Endothelial cell of umbilical vein (primary cell): ENCODE measurements around the gene ARID3B. TPM values are rescaled to one million over a fixed set of nuclear protein-coding genes. Genes with fewer than 3 reads are reported as not detected.

Experiments used
- BruUV-seq: library from RNA; stranded (reverse); fragments of 400-500 nt; replicated peaks from 2 replicates; lab custom pipeline; 2021; lab: Mats Ljungman, UMichigan
- CTCF ChIA-PET: fragments of 300-600, 350-600 bp; sonication (Branson Sonifier 250); formaldehyde crosslinking; loops from one replicate; lab custom pipeline; 2021; ENCODE audit warnings: antibody characterized with exemption, inconsistent platforms; lab: Charles Lee
- POLR2A ChIA-PET: fragments of 300-600, 350-600 bp; sonication (Branson Sonifier 250); formaldehyde crosslinking; loops from one replicate; lab custom pipeline; 2021; ENCODE audit warnings: antibody characterized with exemption, inconsistent platforms; lab: Charles Lee
- DNase-seq: peaks from one replicate; pipeline ENCODE4 v3.0.0-alpha.2; 2011; ENCODE audit warnings: low read depth, low spot score
- FAIRE-seq: peaks from 2 replicates; lab custom pipeline; 2011; peaks lifted over from hg19 to GRCh38; lab: Jason Lieb, UNC
- H2AFZ ChIP-seq: 2 replicates; pipeline ENCODE4 v1.6.0; 2012; ENCODE audit warnings: low read depth, low read length, control low read depth, inconsistent platforms
- H3K27ac ChIP-seq: 2 replicates; pipeline ENCODE4 v1.5.1; 2011; ENCODE audit warnings: low read depth, mild to moderate bottlenecking, control low read depth, low read length, moderate library complexity; ENCODE audit not compliant: insufficient read depth
- H3K27me3 ChIP-seq, 2 experiments: 2 replicates each; pipeline versions ENCODE4 v1.6.0 to v1.6.1; 2011; ENCODE audit warnings: low read length in 2 of 2, mixed read lengths in 1 of 2; ENCODE audit not compliant: control insufficient read depth in 2 of 2, insufficient read depth in 2 of 2
- H3K36me3 ChIP-seq, 2 experiments: 2 replicates in 1 of 2; 3 replicates in 1 of 2; pipeline ENCODE4 v1.5.1; 2011; ENCODE audit warnings: low read length in 2 of 2, mild to moderate bottlenecking in 1 of 2, moderate library complexity in 1 of 2; ENCODE audit not compliant: control insufficient read depth in 2 of 2, insufficient read depth in 2 of 2; ENCODE audit errors: extremely low read depth in 1 of 2
- H3K4me1 ChIP-seq: 3 replicates; pipeline ENCODE4 v1.5.1; 2011; ENCODE audit warnings: mild to moderate bottlenecking, low read length; ENCODE audit not compliant: control insufficient read depth, insufficient read depth; ENCODE audit errors: extremely low read depth
- H3K4me2 ChIP-seq: 2 replicates; pipeline ENCODE4 v1.6.1; 2011; ENCODE audit warnings: low read length, control low read depth, mixed read lengths; ENCODE audit not compliant: insufficient read depth
- H3K4me3 ChIP-seq, 3 experiments: fragments of 200-600 bp in 1 of 3; sonication (generic), shearing (Covaris generic) in 1 of 3; replicated peaks in 1 of 3; 2 replicates each; pipeline ENCODE4 v1.5.1; 2011 to 2016; ENCODE audit warnings: control low read depth in 3 of 3, low read length in 3 of 3, mild to moderate bottlenecking in 2 of 3, inconsistent platforms in 1 of 3, low read depth in 1 of 3, moderate library complexity in 1 of 3; ENCODE audit not compliant: insufficient read depth in 1 of 3
- H3K79me2 ChIP-seq: 2 replicates; pipeline ENCODE4 v1.6.0; 2012; ENCODE audit warnings: low read length, inconsistent platforms; ENCODE audit not compliant: control insufficient read depth, insufficient read depth
- H3K9ac ChIP-seq: replicated peaks from 2 replicates; pipeline ENCODE3; 2011; ENCODE audit warnings: low read length, control low read depth; ENCODE audit not compliant: insufficient read depth; ENCODE audit errors: extremely low read depth
- H3K9me1 ChIP-seq: replicated peaks from 3 replicates; pipeline ENCODE4 v1.6.0; 2011; ENCODE audit warnings: mild to moderate bottlenecking, low read length; ENCODE audit not compliant: control insufficient read depth, insufficient read depth; ENCODE audit errors: extremely low read depth
- H3K9me3 ChIP-seq: replicated peaks from 2 replicates; pipeline ENCODE4 v1.5.1; 2012; ENCODE audit warnings: low read length, inconsistent platforms; ENCODE audit not compliant: control insufficient read depth, insufficient read depth
- H4K20me1 ChIP-seq: replicated peaks from 2 replicates; pipeline ENCODE3; 2011; ENCODE audit warnings: mild to moderate bottlenecking, low read length; ENCODE audit not compliant: control insufficient read depth, insufficient read depth; ENCODE audit errors: extremely low read depth
- CTCF ChIP-seq, 2 donors: IDR thresholded peaks; 1 replicate in 1 of 2; 2 replicates in 1 of 2; pipeline ENCODE4 v1.5.1; 2011; ENCODE audit warnings: low read length in 2 of 2, mild to moderate bottlenecking in 2 of 2, moderate library complexity in 2 of 2, control low read depth in 1 of 2, inconsistent platforms in 1 of 2, low read depth in 1 of 2; ENCODE audit not compliant: insufficient read depth in 1 of 2; ENCODE audit errors: extremely low read depth in 1 of 2
- EZH2 ChIP-seq: IDR thresholded peaks from 2 replicates; pipeline ENCODE4 v1.6.1; 2012; ENCODE audit warnings: borderline replicate concordance, low read depth, mild to moderate bottlenecking, moderate library complexity, low read length, inconsistent platforms; ENCODE audit not compliant: severe bottlenecking
- FOS ChIP-seq: IDR thresholded peaks from 2 replicates; pipeline ENCODE4 v1.6.1; 2011; ENCODE audit warnings: mild to moderate bottlenecking, low read length, moderate library complexity, borderline replicate concordance; ENCODE audit not compliant: insufficient read depth
- GATA2 ChIP-seq: IDR thresholded peaks from 2 replicates; pipeline ENCODE4 v1.7.0; 2011; ENCODE audit warnings: low read depth, mild to moderate bottlenecking, moderate library complexity, mixed read lengths, low read length; ENCODE audit not compliant: insufficient read length, insufficient read depth
- JUN ChIP-seq: IDR thresholded peaks from 2 replicates; pipeline ENCODE4 v1.6.1; 2011; ENCODE audit warnings: borderline replicate concordance, low read depth; ENCODE audit not compliant: insufficient read length, insufficient read depth
- MAX ChIP-seq: IDR thresholded peaks from 2 replicates; pipeline ENCODE4 v1.6.1; 2011; ENCODE audit not compliant: insufficient read depth, insufficient read length
- MYC ChIP-seq: IDR thresholded peaks from one replicate; pipeline ENCODE4 v1.6.1; 2011; ENCODE audit warnings: mild to moderate bottlenecking, low read depth, low read length
- POLR2A ChIP-seq: IDR thresholded peaks from 2 replicates; pipeline ENCODE4 v1.6.1; 2012; ENCODE audit warnings: low read depth, mild to moderate bottlenecking, control low read depth, low read length
- POLR2AphosphoS5 ChIP-seq: IDR thresholded peaks from 2 replicates; pipeline ENCODE4 v1.6.1; 2012; ENCODE audit warnings: low read depth, mild to moderate bottlenecking, control low read depth, low read length, moderate library complexity; ENCODE audit not compliant: insufficient read depth
- dilution Hi-C: fragments of 300-500 bp; cut with MboI; formaldehyde crosslinking; loops from one replicate; pipeline ENCODE4 v1.15.0; 2019; ENCODE audit warnings: low sequenced_read_pairs; ENCODE audit not compliant: extremely low pct_ligation_motif_present
- intact Hi-C: fragments of 100-400 bp; cut with micrococcal nuclease; formaldehyde crosslinking; loops from one replicate; pipeline ENCODE4 v1.10.0; 2022
- polyA plus RNA-seq, 4 experiments: library from polyadenylated mRNA; depleted of rRNA in 3 of 4; stranded (reverse) in 3 of 4; unstranded in 1 of 4; fragments of >200 nt; gene quantifications; 2 replicates each; pipeline versions ENCODE4 v1.2.1 to v1.2.3, GENCODE V29; 2011 to 2012; ENCODE audit warnings: missing spikeins in 1 of 4
- total RNA-seq: library from RNA; stranded (reverse); gene quantifications from 2 replicates; pipeline ENCODE4 v1.2.3, GENCODE V29; 2021

The ARID3B gene
- total and polyA plus RNA-seq, 2 donors (not counting 3 experiments of a cell fraction or from before 2014, with no cell fraction given), result 6.2 to 10.0 TPM

GRCh38 chr15:74580538-74581350 lies 39.7 kb downstream of the ARID3B start:
- TF ChIP-seq MAX, result no peak
- TF ChIP-seq POLR2AphosphoS5, result no peak
- TF ChIP-seq MYC, result no peak
- no peak for TF ChIP-seq FOS
- Histone ChIP-seq H2AFZ (no peak overlapping the region), H3K4me3 (no peak overlapping the region), H3K9ac (no peak overlapping the region), H3K27me3 (no peaks in the 10 kb centered on the region), H3K4me2 (no peak overlapping the region), H3K9me1 (no peaks in the 10 kb centered on the region), H3K27ac (no peak overlapping the region), H3K79me2 (no peaks in the 10 kb centered on the region), H4K20me1 (no peaks in the 10 kb centered on the region), H3K36me3 (no peaks in the 10 kb centered on the region), H3K9me3 (no peaks in the 10 kb centered on the region), H3K4me1 (peaks cover 5% of the 10 kb centered on the region)
- dilution Hi-C loops (no loop called here), intact Hi-C loops (no loop called here)
- DNase-seq, result peak; percentile 44
- BruUV-seq, result no TSS peak
- POLR2A ChIA-PET, result no interaction called here
- no peak for FAIRE-seq
- CTCF ChIA-PET, result interaction anchor here (1.3 kb wide), 1 partner anchor 9 kb away, joined by 3 read pairs; no protein-coding TSS in a partner anchor

GRCh38 chr15:74584204-74584603 lies 43.2 kb downstream of the ARID3B start:
- H3K9ac ChIP-seq, result no peak overlapping the region
- POLR2A ChIA-PET, result no interaction called here
- dilution Hi-C loops, result no loop called here

More at GRCh38 chr15:74584204-74584603, 43.2 kb downstream of the ARID3B start:
- no peaks in the 10 kb centered on the region for H3K9me3 ChIP-seq
- no TSS peak for BruUV-seq
- CTCF ChIA-PET, result interaction anchor here (0.6 kb wide), 1 partner anchor 150 kb away, joined by 3 read pairs; no protein-coding TSS in a partner anchor
- no peaks in the 10 kb centered on the region for H3K9me1 ChIP-seq
- no peak for FAIRE-seq
- H3K79me2 ChIP-seq, result no peaks in the 10 kb centered on the region
- H2AFZ ChIP-seq, result no peak overlapping the region
- no peaks in the 10 kb centered on the region for H3K36me3 ChIP-seq
- H3K27me3 ChIP-seq, result no peaks in the 10 kb centered on the region
- intact Hi-C loops, result no loop called here
- DNase-seq, result no peak
- H3K27ac ChIP-seq, result no peak overlapping the region
- no peak overlapping the region for H3K4me3 ChIP-seq
- no peak for TF ChIP-seq GATA2
- no peak for TF ChIP-seq EZH2
- no peak for TF ChIP-seq FOS
- TF ChIP-seq CTCF (IDR thresholded peaks at IDR 0.05; ENCODE audit: extremely low read depth in 1 of 2, insufficient read depth in 1 of 2, low read depth in 1 of 2, low read length in 2 of 2), result no peak
- TF ChIP-seq POLR2A, result no peak
- TF ChIP-seq MYC, result no peak
- TF ChIP-seq POLR2AphosphoS5, result no peak
- TF ChIP-seq JUN, result no peak
- no peak for TF ChIP-seq MAX
- H3K4me1 ChIP-seq, result peaks cover 13% of the 10 kb centered on the region
- H3K4me2 ChIP-seq, result no peak overlapping the region
- H4K20me1 ChIP-seq, result no peaks in the 10 kb centered on the region
